GM12878 (cell line): Measurements from ENCODE around the gene S100A4. TPM values are rescaled to one million over a fixed set of nuclear protein-coding genes. Genes with fewer than 3 reads are reported as not detected.

Experiments
- BCL11A ChIP-seq: IDR thresholded peaks from 2 replicates; pipeline ENCODE4 v1.6.1; 2011; ENCODE audit warnings: low read depth, low read length
- FOXK2 ChIP-seq: fragments of 450-650 bp; IDR thresholded peaks from 2 replicates; pipeline ENCODE4 v1.6.1; 2017; ENCODE audit warnings: mild to moderate bottlenecking, moderate library complexity
- GABPA ChIP-seq: IDR thresholded peaks from 2 replicates; pipeline ENCODE4 v1.6.1; 2014; ENCODE audit warnings: antibody characterized with exemption, low read depth, mild to moderate bottlenecking, inconsistent platforms
- MLLT1 ChIP-seq: fragments of 450-650 bp; IDR thresholded peaks from 2 replicates; pipeline ENCODE4 v1.6.1; 2016; ENCODE audit warnings: mild to moderate bottlenecking
- RFX5 ChIP-seq: IDR thresholded peaks from 2 replicates; pipeline ENCODE4 v1.6.1; 2011; ENCODE audit warnings: low read depth, low read length, improper control_type of control experiment
- ZBTB4 ChIP-seq: fragments of 450-650 bp; formaldehyde crosslinking; IDR thresholded peaks from 2 replicates; pipeline ENCODE4 v1.4.0; 2022; ENCODE audit warnings: mild to moderate bottlenecking, moderate library complexity
- ZNF622 ChIP-seq: fragments of 450-650 bp; IDR thresholded peaks from 2 replicates; pipeline ENCODE4 v1.6.1; 2017; ENCODE audit warnings: mild to moderate bottlenecking, inconsistent platforms
- polyA plus RNA-seq, 11 experiments: library from polyadenylated mRNA; depleted of rRNA in 4 of 11; unstranded in 6 of 11; stranded (reverse) in 5 of 11; fragments of >200 nt; fragmentation: Nextera tagmentation in 4 of 11; fragmentation: Illumina TruSeq in 1 of 11; extraction: Ambion mirVana in 4 of 11; extraction: Trizol in 1 of 11; gene quantifications; 1 replicate in 1 of 11; 2 replicates in 10 of 11; pipeline versions ENCODE4 v1.2.1 to v1.2.3, GENCODE V29; 2011 to 2016; ENCODE audit warnings: inconsistent platforms in 2 of 11, missing spikeins in 2 of 11, low read depth in 1 of 11
- total RNA-seq, 4 experiments: library from RNA; depleted of rRNA in 3 of 4; stranded (reverse); fragments of >200 nt in 3 of 4; fragmentation: Illumina TruSeq in 1 of 4; extraction: Trizol in 1 of 4; gene quantifications; 2 replicates each; pipeline versions ENCODE4 v1.2.1 to v1.2.3, GENCODE V29; 2013 to 2021

S100A4 gene
- total and polyA plus RNA-seq, 10 of the 15 experiments (the other 5 are each of a cell fraction or from before 2014, with no cell fraction given), result 4.3 to 104 (median 27.3) TPM

GRCh38 chr1:153565529-153566374 is 20.1 kb upstream of the S100A4 start, which contains the start of gene S100A2 (continued):
- TF ChIP-seq ZBTB4 (CRISPR knock-in tag) (no peak), RFX5 (no peak), GABPA (no peak), MLLT1 (no peak), FOXK2 (no peak), ZNF622 (no peak), BCL11A (no peak)
